ENCODE measurements around the gene ZC3H7A. TPM values are rescaled to one million over a fixed set of nuclear protein-coding genes. Genes with fewer than 3 reads are reported as not detected.

Gene ZC3H7A, protein sequence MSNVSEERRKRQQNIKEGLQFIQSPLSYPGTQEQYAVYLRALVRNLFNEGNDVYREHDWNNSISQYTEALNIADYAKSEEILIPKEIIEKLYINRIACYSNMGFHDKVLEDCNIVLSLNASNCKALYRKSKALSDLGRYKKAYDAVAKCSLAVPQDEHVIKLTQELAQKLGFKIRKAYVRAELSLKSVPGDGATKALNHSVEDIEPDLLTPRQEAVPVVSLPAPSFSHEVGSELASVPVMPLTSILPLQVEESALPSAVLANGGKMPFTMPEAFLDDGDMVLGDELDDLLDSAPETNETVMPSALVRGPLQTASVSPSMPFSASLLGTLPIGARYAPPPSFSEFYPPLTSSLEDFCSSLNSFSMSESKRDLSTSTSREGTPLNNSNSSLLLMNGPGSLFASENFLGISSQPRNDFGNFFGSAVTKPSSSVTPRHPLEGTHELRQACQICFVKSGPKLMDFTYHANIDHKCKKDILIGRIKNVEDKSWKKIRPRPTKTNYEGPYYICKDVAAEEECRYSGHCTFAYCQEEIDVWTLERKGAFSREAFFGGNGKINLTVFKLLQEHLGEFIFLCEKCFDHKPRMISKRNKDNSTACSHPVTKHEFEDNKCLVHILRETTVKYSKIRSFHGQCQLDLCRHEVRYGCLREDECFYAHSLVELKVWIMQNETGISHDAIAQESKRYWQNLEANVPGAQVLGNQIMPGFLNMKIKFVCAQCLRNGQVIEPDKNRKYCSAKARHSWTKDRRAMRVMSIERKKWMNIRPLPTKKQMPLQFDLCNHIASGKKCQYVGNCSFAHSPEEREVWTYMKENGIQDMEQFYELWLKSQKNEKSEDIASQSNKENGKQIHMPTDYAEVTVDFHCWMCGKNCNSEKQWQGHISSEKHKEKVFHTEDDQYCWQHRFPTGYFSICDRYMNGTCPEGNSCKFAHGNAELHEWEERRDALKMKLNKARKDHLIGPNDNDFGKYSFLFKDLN
- 100 to 1,000 TPM in 1 of 5 experiments, 10 to 100 TPM in 4; 86.9 to 102 (median 88.6) TPM for total RNA-seq
- polyA plus RNA-seq, result 10 to 100 TPM; 40.1 to 44.9 TPM
- total RNA-seq, result 127 reads per million, percentile 88 among the genes with 10 or more reads in this experiment

GRCh38 chr16:11797166-11797956 is at the start of gene ZC3H7A:
TSS of gene ZC3H7A (minus strand) at chr16:11797258. CDS start at chr16:11782354, 14,904 bp downstream.
- H3K36me3 Mint-ChIP-seq, result peaks cover 0 to 29% (median 0%) of the 10 kb centered on the region in 5 donors
- CTCF ChIA-PET, result interaction anchor here (0.6 to 4.0 kb wide), 9 partner anchors 11 to 385 kb away, joined by 3 to 35 read pairs (median 4); partner anchors contain the start of gene TXNDC11
- H3K36me3 ChIP-seq (ENCODE audit: control insufficient read depth in 2 of 3, insufficient read depth in 3 of 3, low read length in 3 of 3), result peaks cover 0 to 6% (median 0%) of the 10 kb centered on the region in 3 experiments
- H3K9me3 ChIP-seq (ENCODE audit: control insufficient read depth in 2 of 3, low read length in 3 of 3), result no peaks in the 10 kb centered on the region
- no peaks in the 10 kb centered on the region for H3K27me3 ChIP-seq (ENCODE audit: control insufficient read depth in 2 of 2, insufficient read depth in 2 of 2, low read length in 2 of 2)
- POLR2A ChIA-PET, result interaction anchor here (0.6 to 4.9 kb wide), 21 partner anchors 12 to 856 kb away, joined by 3 to 109 read pairs (median 4); partner anchors contain the start of genes GSPT1 and TXNDC11
- peak within 1 kb of the TSS; percentile 82 for H3K4me3 ChIP-seq (ENCODE audit: low read length)
- peak within 1 kb of the TSS; percentile 90 to 97 (median 94) for H3K4me3 Mint-ChIP-seq
- ATAC-seq (peak; percentile 95), DNase-seq (peak; percentile 91 to 97 (median 95))
- H3K9me3 Mint-ChIP-seq, result no peaks in the 10 kb centered on the region
- no peaks in the 10 kb centered on the region for H3K27me3 Mint-ChIP-seq
- peaks cover 55 to 84% (median 78%) of the 10 kb centered on the region in 7 donors for H3K4me1 Mint-ChIP-seq
- peaks cover 41 to 63% of the 10 kb centered on the region in 2 donors for H3K4me1 ChIP-seq (ENCODE audit: control insufficient read depth in 2 of 2, insufficient read depth in 2 of 2, low read length in 2 of 2)
- peak within 1 kb of the TSS; percentile 97 for H3K27ac ChIP-seq (ENCODE audit: low read depth, low read length)
- intact Hi-C loops (cut with micrococcal nuclease), result loop anchor here (1.0 to 10.0 kb wide), 17 partner anchors 14 to 1053 kb away; partner anchors contain the start of genes CLEC16A (in 2 of the 2), RSL1D1 (in 2 of the 2), SNN (in 2 of the 2) and SOCS1 (in 2 of the 2)
- peak within 1 kb of the TSS; percentile 93 to 99 (median 98) for H3K27ac Mint-ChIP-seq

DNA sequence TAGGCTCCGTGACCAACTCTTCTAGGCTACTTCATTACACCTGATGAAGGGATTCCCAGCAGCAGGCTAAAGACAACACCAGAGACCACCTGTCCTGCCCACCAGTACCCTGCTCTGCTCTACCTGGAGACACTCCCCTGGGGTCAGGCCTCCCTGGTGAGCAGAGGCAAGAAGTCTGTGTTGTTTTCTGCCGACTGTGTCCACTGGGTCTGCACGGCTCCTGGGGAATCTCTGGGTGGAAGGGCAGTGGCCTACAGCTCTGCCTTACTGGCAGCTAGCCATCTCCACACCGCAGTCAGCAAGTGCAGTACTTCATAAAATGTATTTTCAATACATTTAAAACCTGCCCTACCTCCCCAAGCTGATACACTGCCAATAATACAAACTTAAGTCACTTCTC is 47.4 kb upstream of the ZC3H7A start:
- DNase-seq (no peak), ATAC-seq (no peak)
- Histone ChIP-seq H3K9me3 (ENCODE audit: control insufficient read depth in 2 of 3, low read length in 3 of 3) (no peaks in the 10 kb centered on the region), H3K27ac (ENCODE audit: low read depth, low read length) (no peak overlapping the region), H3K4me1 (ENCODE audit: control insufficient read depth in 2 of 2, insufficient read depth in 2 of 2, low read length in 2 of 2) (peaks cover 6 to 11% of the 10 kb centered on the region in 2 donors), H3K4me3 (ENCODE audit: low read length) (no peak overlapping the region), H3K27me3 (ENCODE audit: control insufficient read depth in 2 of 2, insufficient read depth in 2 of 2, low read length in 2 of 2) (no peaks in the 10 kb centered on the region), H3K36me3 (ENCODE audit: control insufficient read depth in 2 of 3, insufficient read depth in 3 of 3, low read length in 3 of 3) (peaks cover 24 to 91% (median 40%) of the 10 kb centered on the region in 3 experiments)
- Mint-ChIP-seq H3K4me3 (no peak overlapping the region), H3K36me3 (peaks cover 4 to 42% (median 25%) of the 10 kb centered on the region in 5 donors), H3K9me3 (no peaks in the 10 kb centered on the region), H3K27me3 (no peaks in the 10 kb centered on the region), H3K4me1 (peaks cover 4 to 39% (median 29%) of the 10 kb centered on the region in 7 donors), H3K27ac (peak overlapping the region in 4 of 9 donors; percentile 25 to 80 (median 55))
- ChIA-PET POLR2A (no interaction called here), CTCF (interaction anchor here (0.6 kb wide), 1 partner anchor 101 kb away, joined by 3 read pairs; no protein-coding TSS in a partner anchor)
- intact Hi-C loops (cut with micrococcal nuclease), result no loop called here

GRCh38 chr16:11843861-11844260 is 46.8 kb upstream of the ZC3H7A start:
- Mint-ChIP-seq H3K4me3 (peak overlapping the region in 2 of 10 donors; percentile 34), H3K4me1 (peaks cover 4 to 33% (median 24%) of the 10 kb centered on the region in 7 donors), H3K27ac (peak overlapping the region in 1 of 9 donors; percentile 26), H3K27me3 (no peaks in the 10 kb centered on the region), H3K9me3 (no peaks in the 10 kb centered on the region), H3K36me3 (peaks cover 4 to 43% (median 23%) of the 10 kb centered on the region in 5 donors)
- peaks cover under 1 to 5% of the 10 kb centered on the region in 2 donors for H3K4me1 ChIP-seq (ENCODE audit: control insufficient read depth in 2 of 2, insufficient read depth in 2 of 2, low read length in 2 of 2)
- intact Hi-C loops (cut with micrococcal nuclease), result no loop called here
- DNase-seq (no peak), ATAC-seq (no peak)
- H3K27me3 ChIP-seq (ENCODE audit: control insufficient read depth in 2 of 2, insufficient read depth in 2 of 2, low read length in 2 of 2), result no peaks in the 10 kb centered on the region
- peaks cover 24 to 94% (median 40%) of the 10 kb centered on the region in 3 experiments for H3K36me3 ChIP-seq (ENCODE audit: control insufficient read depth in 2 of 3, insufficient read depth in 3 of 3, low read length in 3 of 3)
- no peaks in the 10 kb centered on the region for H3K9me3 ChIP-seq (ENCODE audit: control insufficient read depth in 2 of 3, low read length in 3 of 3)
- no peak overlapping the region for H3K27ac ChIP-seq (ENCODE audit: low read depth, low read length)
- no peak overlapping the region for H3K4me3 ChIP-seq (ENCODE audit: low read length)
- CTCF ChIA-PET, result interaction anchor here (0.6 kb wide), 1 partner anchor 100 kb away, joined by 3 read pairs; no protein-coding TSS in a partner anchor
- POLR2A ChIA-PET, result no interaction called here

- POLR2A ChIA-PET, result no interaction called here
- CTCF ChIA-PET, result no interaction called here
- ATAC-seq, result no peak
These were observed 46.1 kb upstream of the ZC3H7A start for GRCh38 chr16:11843206-11843605.

GRCh38 chr16:11841026-11841425 is 44.0 kb upstream of the ZC3H7A start:
- H3K36me3 ChIP-seq (ENCODE audit: control insufficient read depth in 2 of 3, insufficient read depth in 3 of 3, low read length in 3 of 3), result peaks cover 24 to 94% (median 32%) of the 10 kb centered on the region in 3 experiments
- CTCF ChIA-PET, result no interaction called here
- peaks cover 9 to 49% (median 24%) of the 10 kb centered on the region in 5 donors for H3K36me3 Mint-ChIP-seq

More at GRCh38 chr16:11843206-11843605, 46.1 kb upstream of the ZC3H7A start:
- Histone ChIP-seq H3K9me3 (ENCODE audit: control insufficient read depth in 2 of 3, low read length in 3 of 3) (no peaks in the 10 kb centered on the region), H3K36me3 (ENCODE audit: control insufficient read depth in 2 of 3, insufficient read depth in 3 of 3, low read length in 3 of 3) (peaks cover 24 to 94% (median 41%) of the 10 kb centered on the region in 3 experiments), H3K27ac (ENCODE audit: low read depth, low read length) (no peak overlapping the region), H3K4me1 (ENCODE audit: control insufficient read depth in 2 of 2, insufficient read depth in 2 of 2, low read length in 2 of 2) (no peaks in the 10 kb centered on the region), H3K27me3 (ENCODE audit: control insufficient read depth in 2 of 2, insufficient read depth in 2 of 2, low read length in 2 of 2) (no peaks in the 10 kb centered on the region), H3K4me3 (ENCODE audit: low read length) (no peak overlapping the region)
- no peak for DNase-seq
- no peaks in the 10 kb centered on the region for H3K9me3 Mint-ChIP-seq
- H3K27me3 Mint-ChIP-seq, result no peaks in the 10 kb centered on the region
- peaks cover 4 to 41% (median 22%) of the 10 kb centered on the region in 5 donors for H3K36me3 Mint-ChIP-seq
- no peak overlapping the region for H3K4me3 Mint-ChIP-seq
- no peak overlapping the region for H3K27ac Mint-ChIP-seq
- intact Hi-C loops (cut with micrococcal nuclease), result no loop called here
- peaks cover 4 to 27% (median 18%) of the 10 kb centered on the region in 7 donors for H3K4me1 Mint-ChIP-seq

More at GRCh38 chr16:11841026-11841425, 44.0 kb upstream of the ZC3H7A start:
- intact Hi-C loops (cut with micrococcal nuclease), result no loop called here
- Histone ChIP-seq H3K4me3 (ENCODE audit: low read length) (no peak overlapping the region), H3K27ac (ENCODE audit: low read depth, low read length) (no peak overlapping the region), H3K27me3 (ENCODE audit: control insufficient read depth in 2 of 2, insufficient read depth in 2 of 2, low read length in 2 of 2) (no peaks in the 10 kb centered on the region), H3K9me3 (ENCODE audit: control insufficient read depth in 2 of 3, low read length in 3 of 3) (no peaks in the 10 kb centered on the region), H3K4me1 (ENCODE audit: control insufficient read depth in 2 of 2, insufficient read depth in 2 of 2, low read length in 2 of 2) (no peaks in the 10 kb centered on the region)
- DNase-seq (no peak), ATAC-seq (no peak)
- Mint-ChIP-seq H3K27ac (no peak overlapping the region), H3K27me3 (no peaks in the 10 kb centered on the region), H3K4me1 (peaks cover 0 to 11% (median 4%) of the 10 kb centered on the region in 7 donors), H3K4me3 (no peak overlapping the region), H3K9me3 (no peaks in the 10 kb centered on the region)
- POLR2A ChIA-PET, result interaction anchor here (0.8 to 1.4 kb wide), 2 partner anchors 10 to 70 kb away, joined by 3 read pairs; partner anchors contain the start of gene RSL1D1

Data from naive thymus-derived CD4-positive, alpha-beta T cell (primary cell).